ENCODE results near the gene WDR72. TPM values are rescaled to one million over a fixed set of nuclear protein-coding genes. Genes with fewer than 3 reads are reported as not detected.

Gene WDR72
- total and polyA plus RNA-seq, 2 of the 8 experiments (the other 6 are each of a cell fraction or from before 2014, with no cell fraction given): 1.2 to 1.9 TPM

- TF ChIP-seq CHD7 (IDR thresholded peaks at IDR 0.05; ENCODE audit: insufficient replicate concordance, low read length) (no peak), SIN3A (conservative IDR thresholded peaks at IDR 0.05 in 1 of 2, IDR thresholded peaks at IDR 0.05 in 1 of 2; ENCODE audit: low read depth in 1 of 2, low read length in 2 of 2) (no peak), CTBP2 (IDR thresholded peaks at IDR 0.05; ENCODE audit: borderline replicate concordance, insufficient read depth, insufficient read length, low read length) (no peak), EGR1 (IDR thresholded peaks at IDR 0.05; ENCODE audit: borderline replicate concordance, low read depth, low read length) (no peak), SP2 (IDR thresholded peaks at IDR 0.05; ENCODE audit: low read length) (no peak), HDAC2 (IDR thresholded peaks at IDR 0.05; ENCODE audit: borderline replicate concordance in 1 of 2, low read depth in 2 of 2, low read length in 2 of 2) (no peak), BCL11A (IDR thresholded peaks at IDR 0.05; ENCODE audit: low read depth in 2 of 2, low read length in 2 of 2) (no peak), TAF1 (IDR thresholded peaks at IDR 0.05; ENCODE audit: low read depth, low read length) (no peak), TBP (IDR thresholded peaks at IDR 0.05; ENCODE audit: low read depth, low read length) (no peak)
- TF ChIP-seq, protein P1, sequence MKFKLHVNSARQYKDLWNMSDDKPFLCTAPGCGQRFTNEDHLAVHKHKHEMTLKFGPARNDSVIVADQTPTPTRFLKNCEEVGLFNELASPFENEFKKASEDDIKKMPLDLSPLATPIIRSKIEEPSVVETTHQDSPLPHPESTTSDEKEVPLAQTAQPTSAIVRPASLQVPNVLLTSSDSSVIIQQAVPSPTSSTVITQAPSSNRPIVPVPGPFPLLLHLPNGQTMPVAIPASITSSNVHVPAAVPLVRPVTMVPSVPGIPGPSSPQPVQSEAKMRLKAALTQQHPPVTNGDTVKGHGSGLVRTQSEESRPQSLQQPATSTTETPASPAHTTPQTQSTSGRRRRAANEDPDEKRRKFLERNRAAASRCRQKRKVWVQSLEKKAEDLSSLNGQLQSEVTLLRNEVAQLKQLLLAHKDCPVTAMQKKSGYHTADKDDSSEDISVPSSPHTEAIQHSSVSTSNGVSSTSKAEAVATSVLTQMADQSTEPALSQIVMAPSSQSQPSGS (IDR thresholded peaks at IDR 0.05; ENCODE audit: low read length): no peak
Measured at GRCh38 chr15:53710906-53711305, 48.6 kb downstream of the WDR72 start (continued).
